CD14-positive monocyte (primary cell): ENCODE measurements around the gene WDR47. TPM values are rescaled to one million over a fixed set of nuclear protein-coding genes. Genes with fewer than 3 reads are reported as not detected.

Experiments used
- DNase-seq, 3 donors: peaks; one replicate each; pipeline ENCODE4 v3.0.0-alpha.2; 2011 to 2022
- H2AFZ ChIP-seq: 2 replicates; pipeline ENCODE4 v1.6.0; 2012; ENCODE audit warnings: mild to moderate bottlenecking, low read depth, low read length, inconsistent platforms; ENCODE audit not compliant: insufficient read depth, poor library complexity, severe bottlenecking
- H3K27ac ChIP-seq, 2 donors: 1 replicate in 1 of 2; 2 replicates in 1 of 2; pipeline ENCODE4 v1.5.1; 2012 to 2013; ENCODE audit warnings: low read length in 2 of 2, control low read depth in 1 of 2, inconsistent platforms in 1 of 2, low read depth in 1 of 2, mild to moderate bottlenecking in 1 of 2
- H3K27me3 ChIP-seq, 2 donors: one replicate each; pipeline versions ENCODE4 v1.6.0 to v1.6.1; 2011 to 2013; ENCODE audit warnings: low read length in 2 of 2; ENCODE audit not compliant: control insufficient read depth in 2 of 2, insufficient read depth in 2 of 2
- H3K36me3 ChIP-seq, 2 donors: replicated peaks in 1 of 2; 1 replicate in 1 of 2; 2 replicates in 1 of 2; pipeline versions ENCODE4 v1.5.1 to v1.6.1; 2012 to 2013; ENCODE audit warnings: low read length in 2 of 2, control low read depth in 1 of 2, inconsistent platforms in 1 of 2, mild to moderate bottlenecking in 1 of 2; ENCODE audit not compliant: insufficient read depth in 2 of 2, control insufficient read depth in 1 of 2
- H3K4me1 ChIP-seq, 2 donors: 1 replicate in 1 of 2; 2 replicates in 1 of 2; pipeline versions ENCODE4 v1.5.1 to v1.6.1; 2012 to 2013; ENCODE audit warnings: low read length in 2 of 2, control low read depth in 1 of 2, inconsistent platforms in 1 of 2, mild to moderate bottlenecking in 1 of 2, moderate library complexity in 1 of 2; ENCODE audit not compliant: insufficient read depth in 2 of 2, control insufficient read depth in 1 of 2
- H3K4me2 ChIP-seq: replicated peaks from 2 replicates; pipeline ENCODE3; 2012; ENCODE audit warnings: low read length, moderate library complexity, mild to moderate bottlenecking; ENCODE audit not compliant: poor library complexity, severe bottlenecking; ENCODE audit errors: extremely low read depth
- H3K4me3 ChIP-seq, 3 experiments: fragments of 200-600 bp in 1 of 3; sonication (generic) in 1 of 3; replicated peaks in 1 of 3; 1 replicate in 2 of 3; 2 replicates in 1 of 3; pipeline ENCODE4 v1.5.1; 2011 to 2013; ENCODE audit warnings: low read length in 3 of 3, mild to moderate bottlenecking in 3 of 3, control low read depth in 2 of 3, low read depth in 2 of 3, inconsistent platforms in 1 of 3, moderate library complexity in 1 of 3
- H3K79me2 ChIP-seq: 2 replicates; pipeline ENCODE4 v1.6.0; 2012; ENCODE audit warnings: mild to moderate bottlenecking, control low read depth, inconsistent platforms, low read length, moderate library complexity; ENCODE audit not compliant: insufficient read depth
- H3K9ac ChIP-seq: 2 replicates; pipeline ENCODE4 v1.6.0; 2017; ENCODE audit warnings: low read length, mild to moderate bottlenecking; ENCODE audit not compliant: insufficient read depth, poor library complexity, severe bottlenecking
- H3K9me3 ChIP-seq, 2 donors: replicated peaks in 1 of 2; 1 replicate in 1 of 2; 2 replicates in 1 of 2; pipeline versions ENCODE4 v1.5.1 to v1.6.1; 2012 to 2013; ENCODE audit warnings: low read length in 2 of 2, control low read depth in 1 of 2; ENCODE audit not compliant: control insufficient read depth in 1 of 2, insufficient read depth in 1 of 2
- H4K20me1 ChIP-seq: 2 replicates; pipeline ENCODE4 v1.6.0; 2012; ENCODE audit warnings: mild to moderate bottlenecking, low read length, control low read depth, moderate library complexity; ENCODE audit not compliant: insufficient read depth
- H3K27ac Mint-ChIP-seq, 7 donors: one replicate each; pipeline ENCODE4 v1.8.0; 2020; ENCODE audit warnings: mild to moderate bottlenecking in 7 of 7, mixed read lengths in 7 of 7, moderate library complexity in 6 of 7, inconsistent platforms in 2 of 7
- H3K27me3 Mint-ChIP-seq, 3 donors: one replicate each; pipeline ENCODE4 v1.8.0; 2021 to 2022; ENCODE audit warnings: low read depth in 3 of 3, mild to moderate bottlenecking in 3 of 3, mixed read lengths in 3 of 3, moderate library complexity in 3 of 3, inconsistent platforms in 1 of 3
- H3K36me3 Mint-ChIP-seq, 2 donors: one replicate each; pipeline ENCODE4 v1.8.0; 2020; ENCODE audit warnings: mixed read lengths in 2 of 2, inconsistent platforms in 1 of 2, mild to moderate bottlenecking in 1 of 2
- H3K4me1 Mint-ChIP-seq: one replicate; pipeline ENCODE4 v1.8.0; 2020; ENCODE audit warnings: mild to moderate bottlenecking, mixed read lengths
- H3K4me3 Mint-ChIP-seq, 2 donors: one replicate each; pipeline ENCODE4 v1.8.0; 2020; ENCODE audit warnings: mild to moderate bottlenecking in 2 of 2, mixed read lengths in 2 of 2, moderate library complexity in 1 of 2
- H3K9me3 Mint-ChIP-seq, 7 donors: one replicate each; pipeline ENCODE4 v1.8.0; 2020 to 2022; ENCODE audit warnings: mixed read lengths in 7 of 7, mild to moderate bottlenecking in 6 of 7, moderate library complexity in 6 of 7, inconsistent platforms in 2 of 7
- CTCF ChIP-seq: fragments of 200-600 bp; IDR thresholded peaks from one replicate; pipeline ENCODE4 v1.8.0; 2022; ENCODE audit warnings: antibody characterized with exemption, mild to moderate bottlenecking
- WGBS: methylation state at CpG from one replicate; pipeline ENCODE4 v1.1.5; 2013; ENCODE audit warnings: missing lambda C conversion rate; ENCODE audit not compliant: insufficient coverage; 5-methylcytosine and 5-hydroxymethylcytosine counted together
- intact Hi-C, 2 donors: fragments of 100-400 bp; cut with micrococcal nuclease; formaldehyde crosslinking; loops; one replicate each; pipeline versions ENCODE4 v1.15.0 to v1.15.1; 2023
- polyA minus RNA-seq: library from RNA; depleted of rRNA, polyadenylated mRNA; stranded (reverse); fragments of >200 nt; gene quantifications from 2 replicates; pipeline ENCODE4 v1.2.3, GENCODE V29; 2012
- polyA plus RNA-seq, 3 donors: library from polyadenylated mRNA; depleted of rRNA in 1 of 3; unstranded in 2 of 3; stranded (reverse) in 1 of 3; fragments of 300-500 nt in 2 of 3; fragments of >200 nt in 1 of 3; fragmentation: Illumina TruSeq in 2 of 3; gene quantifications; 1 replicate in 2 of 3; 2 replicates in 1 of 3; pipeline ENCODE4 v1.2.3, GENCODE V29; 2012 to 2021
- total RNA-seq, 12 experiments: library from RNA in 1 of 12; stranded (reverse) in 1 of 12; fragments of 120-200 nt in 1 of 12; gene quantifications; one replicate each; pipeline ENCODE4 v1.2.4 and lab custom pipeline; 2013 to 2026; ENCODE audit warnings: mixed read lengths in 6 of 12, inconsistent platforms in 1 of 12

The WDR47 gene
- total RNA-seq (2013): 14.0 TPM
- polyA plus RNA-seq (1 to 10 TPM; 5.2 to 7.6 (median 6.0) TPM), polyA minus RNA-seq (8.2 and 11.0 TPM in 2 replicates), total RNA-seq (lab: John Stamatoyannopoulos, UW) (28.1 to 83.4 (median 54.7) reads per million in 11 experiments)

- peaks cover 14% of the 10 kb centered on the region for H3K4me1 Mint-ChIP-seq
- peak within 1 kb of the TSS; percentile 77 to 92 (median 85) for H3K27ac Mint-ChIP-seq
- Histone ChIP-seq H3K27ac (peak within 1 kb of the TSS; percentile 60 to 88), H3K9ac (peak within 1 kb of the TSS; percentile 89), H3K27me3 (no peaks in the 10 kb centered on the region), H2AFZ (peak within 1 kb of the TSS; percentile 95), H3K4me3 (peak within 1 kb of the TSS; percentile 74 to 97 (median 88)), H4K20me1 (peaks cover 8% of the 10 kb centered on the region), H3K9me3 (no peaks in the 10 kb centered on the region), H3K4me1 (peaks cover 13 to 17% of the 10 kb centered on the region in 2 donors), H3K4me2 (peak within 1 kb of the TSS; percentile 93), H3K79me2 (peaks cover 45% of the 10 kb centered on the region), H3K36me3 (no peaks in the 10 kb centered on the region)
- peak within 1 kb of the TSS; percentile 86 to 93 for H3K4me3 Mint-ChIP-seq
- 0% methylated on average over 53 of the region's 90 CpGs for WGBS
- peaks cover 7 to 12% (median 9%) of the 10 kb centered on the region in 3 donors for H3K27me3 Mint-ChIP-seq
- no peak for TF ChIP-seq CTCF
- DNase-seq: peak; percentile 94 to 95 (median 95)
- no peaks in the 10 kb centered on the region for H3K9me3 Mint-ChIP-seq
- no peaks in the 10 kb centered on the region for H3K36me3 Mint-ChIP-seq
- intact Hi-C loops: loop anchor here (5.0 kb wide), 3 partner anchors 50 to 70 kb away; partner anchors contain the start of genes ELAPOR1 (in 2 of the 2) and TMEM167B (in 1 of the 2)
Measured at GRCh38 chr1:109041621-109042468, at the start of gene WDR47. TSS of gene WDR47 (minus strand) at chr1:109042102. CDS start at chr1:109023512, 18,590 bp downstream.

- WGBS: 0% methylated on average over 3 of the region's 13 CpGs
Measured at GRCh38 chr1:109091078-109091838, 49.4 kb upstream of the WDR47 start.

More at GRCh38 chr1:109091078-109091838, 49.4 kb upstream of the WDR47 start:
- DNase-seq: peak in 2 of 3 donors; percentile 39 to 49
- H3K27ac Mint-ChIP-seq: peak overlapping the region; percentile 98 to 99 (median 99)
- no peak for TF ChIP-seq CTCF
- Histone ChIP-seq H4K20me1 (peaks cover 8% of the 10 kb centered on the region), H2AFZ (peak overlapping the region; percentile 78), H3K27ac (peak overlapping the region; percentile 96 to 98), H3K4me3 (peak overlapping the region; percentile 80 to 97 (median 81)), H3K27me3 (no peaks in the 10 kb centered on the region), H3K4me2 (peak overlapping the region; percentile 91), H3K36me3 (peaks cover 32 to 38% of the 10 kb centered on the region in 2 donors), H3K4me1 (peaks cover 35 to 44% of the 10 kb centered on the region in 2 donors), H3K9ac (peak overlapping the region; percentile 82), H3K9me3 (no peaks in the 10 kb centered on the region), H3K79me2 (peaks cover 58% of the 10 kb centered on the region)
- peaks cover 0 to 2% (median 0%) of the 10 kb centered on the region in 3 donors for H3K27me3 Mint-ChIP-seq
- H3K36me3 Mint-ChIP-seq: peaks cover 34 to 43% of the 10 kb centered on the region in 2 donors
- peaks cover 0 to 5% (median 0%) of the 10 kb centered on the region in 7 donors for H3K9me3 Mint-ChIP-seq
- peaks cover 40% of the 10 kb centered on the region for H3K4me1 Mint-ChIP-seq
- H3K4me3 Mint-ChIP-seq: peak overlapping the region; percentile 86 to 98
- intact Hi-C loops: loop anchor here in 1 of 2 donors (2.0 to 5.0 kb wide), 2 partner anchors 16 to 49 kb away; partner anchors contain the start of gene WDR47
